K562 (cell line): ENCODE results near the gene PCP2. TPM values are rescaled to one million over a fixed set of nuclear protein-coding genes. Genes with fewer than 3 reads are reported as not detected.
A peak's percentile ranks its signal among the peaks of the same experiment; 100 is the strongest.

Experiments used
- ATAC-seq: fragments of 200-7000 bp; cut with Tn5 transposase; 3 replicates; pipeline ENCODE4 v1.9.1; 2020; ENCODE audit warnings: moderate library complexity
- BruUV-seq: library from RNA; stranded (reverse); fragments of 400-500 nt; replicated peaks from 2 replicates; lab custom pipeline; 2021; lab: Mats Ljungman, UMichigan
- CTCF ChIA-PET: fragments of 300-600 bp; formaldehyde crosslinking; extraction: SDS; loops from one replicate; lab custom pipeline; 2021; ENCODE audit warnings: low intra/inter-chr PET ratio; lab: Yijun Ruan, JAX
- POLR2A ChIA-PET: fragments of 300-600, 350-650 bp; sonication (Branson Sonifier 250); formaldehyde crosslinking; extraction: SDS; loops from one replicate; lab custom pipeline; 2021; ENCODE audit warnings: antibody characterized with exemption, inconsistent platforms; lab: Yijun Ruan, JAX
- DNase-seq, 4 experiments: peaks; one replicate each; pipeline versions ENCODE4 v3.0.0 to v3.0.0-alpha.2; 2011 to 2018; ENCODE audit warnings: low spot score in 3 of 4, mixed read lengths in 3 of 4; ENCODE audit errors: extremely low read depth in 1 of 4
- FAIRE-seq: peaks from 2 replicates; lab custom pipeline; 2011; peaks lifted over from hg19 to GRCh38; lab: Jason Lieb, UNC
- H2AFZ ChIP-seq: 2 replicates; pipeline ENCODE4 v1.6.0; 2011; ENCODE audit warnings: low read depth, low read length, control low read depth, inconsistent platforms
- H3K27ac ChIP-seq: fragments of 200-600 bp; 3 replicates; pipeline ENCODE4 v1.8.0; 2011; ENCODE audit warnings: low read depth, mild to moderate bottlenecking, control low read depth, inconsistent platforms, low read length, moderate library complexity, mixed read lengths; ENCODE audit errors: extremely low read depth
- H3K27me3 ChIP-seq, 2 experiments: fragments of 300-600 bp in 1 of 2; 2 replicates in 1 of 2; 3 replicates in 1 of 2; pipeline versions ENCODE4 v1.6.0 to v1.8.0; 2011; ENCODE audit warnings: inconsistent platforms in 2 of 2, low read length in 2 of 2, mild to moderate bottlenecking in 1 of 2, mixed read lengths in 1 of 2, moderate library complexity in 1 of 2; ENCODE audit not compliant: control insufficient read depth in 2 of 2, insufficient read depth in 2 of 2
- H3K36me3 ChIP-seq: fragments of 300-600 bp; 3 replicates; pipeline ENCODE4 v1.8.0; 2011; ENCODE audit warnings: mild to moderate bottlenecking, low read length, inconsistent platforms; ENCODE audit not compliant: control insufficient read depth, insufficient read depth
- H3K4me1 ChIP-seq, 2 experiments: fragments of 200-600 bp in 1 of 2; replicated peaks in 1 of 2; 2 replicates in 1 of 2; 3 replicates in 1 of 2; pipeline versions ENCODE4 v1.5.1 to v1.8.0; 2011; ENCODE audit warnings: inconsistent platforms in 2 of 2, low read length in 2 of 2, mild to moderate bottlenecking in 1 of 2, mixed read lengths in 1 of 2, moderate library complexity in 1 of 2; ENCODE audit not compliant: control insufficient read depth in 2 of 2, insufficient read depth in 2 of 2
- H3K4me2 ChIP-seq: 2 replicates; pipeline ENCODE4 v1.6.1; 2011; ENCODE audit warnings: low read length, control low read depth, inconsistent platforms, mixed read lengths; ENCODE audit not compliant: insufficient read depth
- H3K4me3 ChIP-seq: fragments of 200-600 bp; sonication (generic), shearing (Covaris generic); 2 replicates; pipeline ENCODE4 v1.5.1; 2016; ENCODE audit warnings: control low read depth, inconsistent platforms
- H3K79me2 ChIP-seq: fragments of 200-600 bp; 3 replicates; pipeline ENCODE4 v1.8.0; 2011; ENCODE audit warnings: low read length, inconsistent platforms; ENCODE audit not compliant: control insufficient read depth, insufficient read depth
- H3K9ac ChIP-seq, 2 experiments: 2 replicates each; pipeline versions ENCODE4 v1.6.0 to v1.6.1; 2011; ENCODE audit warnings: low read depth in 2 of 2, low read length in 2 of 2, control low read depth in 1 of 2, inconsistent platforms in 1 of 2, mild to moderate bottlenecking in 1 of 2, mixed read lengths in 1 of 2; ENCODE audit not compliant: insufficient read depth in 1 of 2
- H3K9me1 ChIP-seq: one replicate; pipeline ENCODE4 v1.6.0; 2011; ENCODE audit warnings: inconsistent platforms, mild to moderate bottlenecking, low read length, moderate library complexity; ENCODE audit not compliant: control insufficient read depth, insufficient read depth
- H3K9me3 ChIP-seq: replicated peaks from 2 replicates; pipeline ENCODE4 v1.5.1; 2011; ENCODE audit warnings: low read depth, low read length, inconsistent platforms; ENCODE audit not compliant: control insufficient read depth, insufficient read depth
- H4K20me1 ChIP-seq: replicated peaks from 2 replicates; pipeline ENCODE4 v1.6.1; 2011; ENCODE audit warnings: low read length, inconsistent platforms, mixed read lengths; ENCODE audit not compliant: control insufficient read depth, insufficient read depth
- BCOR ChIP-seq: fragments of 450-650 bp; IDR thresholded peaks from 2 replicates; pipeline ENCODE4 v1.6.1; 2016
- CBX2 ChIP-seq: fragments of 200-600 bp; sonication (generic); IDR thresholded peaks from one replicate; pipeline ENCODE4 v1.6.1; 2012; ENCODE audit warnings: mild to moderate bottlenecking, low read length, inconsistent platforms; ENCODE audit not compliant: insufficient read depth, poor library complexity, severe bottlenecking
- ELF2 ChIP-seq: fragments of 250-450 bp; sonication (Bioruptor Pico); IDR thresholded peaks from 2 replicates; pipeline ENCODE4 v1.5.0; 2021; ENCODE audit warnings: mild to moderate bottlenecking
- HDAC6 ChIP-seq: IDR thresholded peaks from 2 replicates; pipeline ENCODE4 v1.6.1; 2012; ENCODE audit warnings: low read depth, mild to moderate bottlenecking, control low read depth, inconsistent platforms, low read length, moderate library complexity
- ILF3 ChIP-seq: fragments of 450-650 bp; IDR thresholded peaks from 2 replicates; pipeline ENCODE4 v1.6.1; 2018; ENCODE audit warnings: antibody characterized with exemption, mild to moderate bottlenecking, moderate library complexity, borderline replicate concordance
- JUN ChIP-seq, 2 experiments: sonication (generic) in 1 of 2; formaldehyde crosslinking in 1 of 2; IDR thresholded peaks; 2 replicates each; pipeline versions ENCODE4 v1.6.1 to v1.8.0; 2012 to 2022; ENCODE audit warnings: borderline replicate concordance in 2 of 2, mild to moderate bottlenecking in 2 of 2, improper control_type of control experiment in 1 of 2, low read depth in 1 of 2, low read length in 1 of 2, missing genetic modification reagents in 1 of 2
- LEF1 ChIP-seq: fragments of 450-650 bp; IDR thresholded peaks from 2 replicates; pipeline ENCODE4 v1.6.1; 2016; ENCODE audit warnings: mild to moderate bottlenecking
- MAX ChIP-seq: sonication (generic); formaldehyde crosslinking; IDR thresholded peaks from 2 replicates; pipeline ENCODE4 v1.9.0; 2022; ENCODE audit warnings: mild to moderate bottlenecking, missing genetic modification reagents
- MEF2D ChIP-seq: conservative IDR thresholded peaks from 2 replicates; pipeline ENCODE4 v1.6.1; 2016; ENCODE audit warnings: low read depth, missing genetic modification characterization, missing compliant biosample characterization
- MYNN ChIP-seq, 2 experiments: sonication (generic); formaldehyde crosslinking in 1 of 2; IDR thresholded peaks; 2 replicates each; pipeline versions ENCODE4 v1.5.0 to v1.6.1; 2016 to 2020; ENCODE audit warnings: antibody characterized with exemption in 1 of 2, missing genetic modification reagents in 1 of 2
- POLR2A ChIP-seq: fragments of 450-650 bp; conservative IDR thresholded peaks from 2 replicates; pipeline ENCODE4 v1.6.1; 2016
- POLR2AphosphoS5 ChIP-seq: IDR thresholded peaks from 2 replicates; pipeline ENCODE4 v1.6.1; 2011; ENCODE audit warnings: mild to moderate bottlenecking, low read depth, low read length, moderate library complexity; ENCODE audit not compliant: control insufficient read depth, insufficient read depth
- POLR2B ChIP-seq: fragments of 450-650 bp; IDR thresholded peaks from 2 replicates; pipeline ENCODE4 v1.6.1; 2018; ENCODE audit warnings: low read depth; ENCODE audit not compliant: partially characterized antibody
- RBM25 ChIP-seq: fragments of 200-400 bp; formaldehyde crosslinking; IDR thresholded peaks from 2 replicates; pipeline ENCODE4 v1.6.1; 2018; ENCODE audit warnings: low read length, low read depth, moderate library complexity; ENCODE audit not compliant: severe bottlenecking
- RCOR1 ChIP-seq, 2 experiments: IDR thresholded peaks; 2 replicates each; pipeline ENCODE4 v1.6.1; 2012; ENCODE audit warnings: low read depth in 2 of 2, low read length in 2 of 2, borderline replicate concordance in 1 of 2, improper control_type of control experiment in 1 of 2
- SMARCA5 ChIP-seq: fragments of 450-650 bp; IDR thresholded peaks from 2 replicates; pipeline ENCODE4 v1.6.1; 2016
- TCF3 ChIP-seq: sonication (generic); formaldehyde crosslinking; IDR thresholded peaks from 2 replicates; pipeline ENCODE4 v1.4.0; 2020; ENCODE audit warnings: mild to moderate bottlenecking, missing genetic modification reagents
- TFAM ChIP-seq: fragments of 250-450 bp; sonication (Bioruptor Pico); conservative IDR thresholded peaks from 2 replicates; pipeline ENCODE4 v1.5.0; 2021; ENCODE audit warnings: mild to moderate bottlenecking, moderate library complexity
- TFAP4 ChIP-seq: sonication (generic); formaldehyde crosslinking; IDR thresholded peaks from 2 replicates; pipeline ENCODE4 v1.8.0; 2022; ENCODE audit warnings: missing genetic modification reagents, mild to moderate bottlenecking, moderate library complexity, borderline replicate concordance
- ZBTB1 ChIP-seq: sonication (generic); formaldehyde crosslinking; IDR thresholded peaks from 2 replicates; pipeline ENCODE4 v1.8.1; 2023; ENCODE audit warnings: missing genetic modification reagents, low read depth, mild to moderate bottlenecking, borderline replicate concordance
- ZNF12 ChIP-seq: sonication (generic); formaldehyde crosslinking; IDR thresholded peaks from 2 replicates; pipeline ENCODE4 v1.4.0; 2020; ENCODE audit warnings: mild to moderate bottlenecking, missing genetic modification reagents
- ZNF121 ChIP-seq: sonication (generic); formaldehyde crosslinking; conservative IDR thresholded peaks from 2 replicates; pipeline ENCODE4 v1.8.0; 2022; ENCODE audit warnings: missing genetic modification reagents
- WGBS: fragments of 100-300 bp; shearing (Covaris generic); methylation state at CpG from one replicate; pipeline ENCODE4 v1.1.6; 2016; ENCODE audit warnings: low coverage, mixed read lengths; ENCODE audit not compliant: insufficient coverage; ENCODE audit errors: missing lambda C conversion rate; 5-methylcytosine and 5-hydroxymethylcytosine counted together
- in situ Hi-C: fragments of 300-500 bp; cut with MboI; formaldehyde crosslinking; loops from 4 replicates; pipeline ENCODE4 v1.15.0; 2018; ENCODE audit warnings: inconsistent platforms, mixed read lengths
- intact Hi-C: fragments of 100-400 bp; cut with micrococcal nuclease; formaldehyde crosslinking; loops from 2 replicates; pipeline ENCODE4 v1.14.2; 2022
- polyA plus RNA-seq, 8 experiments: library from polyadenylated mRNA; depleted of rRNA in 4 of 8; stranded (reverse) in 5 of 8; unstranded in 3 of 8; fragments of >200 nt; fragmentation: Nextera tagmentation in 2 of 8; fragmentation: Illumina TruSeq in 1 of 8; extraction: Ambion mirVana in 2 of 8; extraction: Trizol in 1 of 8; gene quantifications; 2 replicates each; pipeline versions ENCODE4 v1.2.1 to v1.2.3, GENCODE V29; 2011 to 2014; ENCODE audit warnings: inconsistent platforms in 1 of 8, missing spikeins in 1 of 8
- total RNA-seq, 7 experiments: library from RNA; depleted of rRNA in 6 of 7; stranded (reverse); fragments of >200 nt in 6 of 7; fragmentation: Illumina TruSeq in 2 of 7; extraction: Trizol in 2 of 7; gene quantifications; 2 replicates each; pipeline versions ENCODE4 v1.2.1 to v1.2.3, GENCODE V29; 2011 to 2021; ENCODE audit warnings: low replicate concordance in 1 of 7

Gene PCP2
- total and polyA plus RNA-seq, 9 of the 15 experiments (the other 6 are each of a cell fraction or from before 2014, with no cell fraction given), result 0.17 to 1.3 (median 0.49) TPM; not detected in 3

GRCh38 chr19:7648265-7649014 is 14.9 kb upstream of the PCP2 start:
- Histone ChIP-seq H3K36me3 (peaks cover 32% of the 10 kb centered on the region; the same call in 2 of the 3 replicates), H3K4me2 (no peak overlapping the region), H3K4me1 (peaks cover 2 to 38% of the 10 kb centered on the region in 2 experiments; a peak in 4 of 5 replicates), H4K20me1 (peaks cover 5% of the 10 kb centered on the region), H3K4me3 (no peak overlapping the region), H3K27ac (no peak overlapping the region), H2AFZ (no peak overlapping the region), H3K9me1 (no peaks in the 10 kb centered on the region), H3K9me3 (no peaks in the 10 kb centered on the region), H3K9ac (no peak overlapping the region), H3K27me3 (no peaks in the 10 kb centered on the region), H3K79me2 (no peaks in the 10 kb centered on the region)
- in situ Hi-C loops, result no loop called here
- ATAC-seq (no peak), FAIRE-seq (peak; percentile 64), DNase-seq (no peak)
- ChIA-PET POLR2A (interaction anchor here (0.5 to 2.9 kb wide), 4 partner anchors 11 to 20 kb away, joined by 3 to 18 read pairs (median 3); partner anchors contain the start of genes RETN and STXBP2), CTCF (no interaction called here)
- 58% methylated on average over 14 of the region's 15 CpGs for WGBS
- intact Hi-C loops, result no loop called here
- no TSS peak for BruUV-seq
- TF ChIP-seq TCF3 (0 out of 2 replicates have a peak, but pooled peaks have one; percentile 5), JUN (IDR thresholded peaks at IDR 0.05; ENCODE audit: borderline replicate concordance, low read depth, low read length) (no peak), JUN (CRISPR knock-in tag; IDR thresholded peaks at IDR 0.05; ENCODE audit: borderline replicate concordance) (0 out of 2 replicates have a peak, but pooled peaks have one; percentile 27), SMARCA5 (peak; percentile 28; the same call in 1 of the 2 replicates), POLR2B (peak; percentile 43), TFAP4 (CRISPR knock-in tag) (peak; percentile 69), MYNN (IDR thresholded peaks at IDR 0.05) (0 out of 2 replicates have a peak, but pooled peaks have one; percentile 5), MYNN (CRISPR knock-in tag; IDR thresholded peaks at IDR 0.05) (no peak), ZNF12 (CRISPR knock-in tag) (no peak), RBM25 (peak; percentile 83), MEF2D (tag) (peak; percentile 87), LEF1 (no peak), ELF2 (0 out of 2 replicates have a peak, but pooled peaks have one; percentile 32), CBX2 (no peak), ZNF121 (CRISPR knock-in tag) (peak; percentile 100), ZBTB1 (CRISPR knock-in tag) (no peak), POLR2AphosphoS5 (peak; percentile 6; the same call in 1 of the 2 replicates), RCOR1 (IDR thresholded peaks at IDR 0.05; ENCODE audit: borderline replicate concordance in 1 of 2, low read depth in 2 of 2, low read length in 2 of 2) (0 out of 4 replicates have a peak, but pooled peaks of 1 of the 2 experiments have one; percentile 27), POLR2A (peak; percentile 47; the same call in 1 of the 2 replicates), HDAC6 (no peak), ILF3 (no peak), TFAM (CRISPR knock-in tag) (no peak), MAX (0 out of 2 replicates have a peak, but pooled peaks have one; percentile 51), BCOR (peak; percentile 81)
